ENCODE data around the gene RCAN3.
"Not testable (repeated sequence)": the region's sequence is repeated elsewhere in the genome, so short reads cannot be mapped to it uniquely, and the experiment has no call there.

The RCAN3 gene

GRCh38 chr1:24502709-24503058 is at the start of gene RCAN3:
Gene RCAN3, plus strand, starts transcription at chr1:24502836. Its CDS starts 11,537 bp downstream, at chr1:24514373.
- no peak for FAIRE-seq

- FAIRE-seq: no peak
Observed at GRCh38 chr1:24452922-24453485, 49.6 kb upstream of the RCAN3 start.

- FAIRE-seq: no peak
Observed at GRCh38 chr1:24454673-24455072, 48.0 kb upstream of the RCAN3 start.

- FAIRE-seq: no peak
Observed at GRCh38 chr1:24455272-24455671, 47.4 kb upstream of the RCAN3 start.

- no peak for FAIRE-seq
Observed at GRCh38 chr1:24457866-24458265, 44.8 kb upstream of the RCAN3 start.

GRCh38 chr1:24459551-24460266 is 42.9 kb upstream of the RCAN3 start:
- FAIRE-seq: no peak

- FAIRE-seq: not testable (repeated sequence)
Observed at GRCh38 chr1:24462128-24462527, 40.5 kb upstream of the RCAN3 start.

GRCh38 chr1:24463776-24464735 is 38.6 kb upstream of the RCAN3 start:
- FAIRE-seq: no peak

GRCh38 chr1:24465099-24465498 is 37.5 kb upstream of the RCAN3 start:
- FAIRE-seq: no peak

GRCh38 chr1:24465638-24466037 is 37.0 kb upstream of the RCAN3 start:
- FAIRE-seq: no peak

GRCh38 chr1:24468685-24469316 is 33.8 kb upstream of the RCAN3 start:
- no peak for FAIRE-seq

- FAIRE-seq: no peak
Observed at GRCh38 chr1:24470592-24470991, 32.0 kb upstream of the RCAN3 start.

GRCh38 chr1:24472527-24473251 is 29.9 kb upstream of the RCAN3 start:
- FAIRE-seq: no peak

- FAIRE-seq: no peak
Observed at GRCh38 chr1:24474193-24474592, 28.4 kb upstream of the RCAN3 start.

GRCh38 chr1:24475700-24476099 is 26.9 kb upstream of the RCAN3 start:
- no peak for FAIRE-seq

- no peak for FAIRE-seq
Observed at GRCh38 chr1:24476571-24476970, 26.1 kb upstream of the RCAN3 start.

- no peak for FAIRE-seq
Observed at GRCh38 chr1:24477309-24477708, 25.3 kb upstream of the RCAN3 start.

GRCh38 chr1:24481101-24481500 is 21.5 kb upstream of the RCAN3 start:
- no peak for FAIRE-seq

- no peak for FAIRE-seq
Observed at GRCh38 chr1:24481843-24482610, 20.6 kb upstream of the RCAN3 start.

GRCh38 chr1:24483441-24483840 is 19.2 kb upstream of the RCAN3 start:
- no peak for FAIRE-seq

- no peak for FAIRE-seq
Observed at GRCh38 chr1:24484199-24484598, 18.4 kb upstream of the RCAN3 start.

Data from A204.1 (cell line).